NOMO-1 treated with DMSO at 0.1 percent for 48 hours (cell line): ENCODE data around the gene HIP1.
A peak's percentile ranks its signal among the peaks of the same experiment; 100 is the strongest.
"Not testable (repeated sequence)": the region's sequence is repeated elsewhere in the genome, so short reads cannot be mapped to it uniquely, and the experiment has no call there.

Experiments
- DNase-seq: peaks from one replicate; lab custom pipeline; 2025; ENCODE audit not compliant: unreplicated experiment; lab: John Stamatoyannopoulos, UW

Gene HIP1

DNA sequence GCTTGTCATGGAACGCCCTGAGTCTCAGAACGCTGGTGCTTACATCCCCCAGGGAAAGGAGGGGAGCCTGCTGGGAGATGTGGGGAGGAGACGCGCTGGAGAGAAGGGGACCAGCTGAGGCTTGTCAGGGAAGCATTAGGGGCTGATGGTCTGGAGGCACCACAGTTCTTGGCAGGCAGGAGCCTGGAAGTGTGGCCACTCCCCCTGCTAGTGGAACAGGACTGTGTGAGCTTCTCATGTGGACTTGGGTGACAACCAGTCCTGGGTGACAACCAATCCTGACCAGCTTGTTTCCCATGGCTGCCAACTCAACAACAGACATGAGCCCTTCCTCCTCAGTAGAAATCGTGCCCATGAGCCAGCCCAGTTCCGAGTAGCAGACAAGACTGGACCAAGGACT, 158.8 kb downstream of the HIP1 start:
- no peak for DNase-seq

DNA sequence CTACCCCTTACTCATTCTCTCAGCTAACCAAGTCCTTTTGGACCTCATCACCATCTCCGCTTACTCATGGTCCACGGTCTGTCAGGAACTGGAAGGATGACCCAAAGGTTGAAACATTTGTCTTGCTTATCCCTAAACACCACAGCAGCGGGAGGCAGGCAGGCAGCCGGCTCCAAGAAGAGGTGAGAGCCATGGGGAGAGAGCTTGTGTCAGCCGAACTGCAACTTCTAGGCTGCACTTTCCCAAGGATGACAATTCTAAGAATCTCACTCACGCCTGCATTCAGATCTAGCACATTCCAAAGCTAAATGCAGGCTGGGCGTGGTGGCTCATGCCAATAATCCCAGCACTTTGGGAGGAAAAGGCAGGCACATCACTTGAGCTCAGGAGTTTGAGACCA, 160.7 kb downstream of the HIP1 start:
- no peak for DNase-seq

DNA sequence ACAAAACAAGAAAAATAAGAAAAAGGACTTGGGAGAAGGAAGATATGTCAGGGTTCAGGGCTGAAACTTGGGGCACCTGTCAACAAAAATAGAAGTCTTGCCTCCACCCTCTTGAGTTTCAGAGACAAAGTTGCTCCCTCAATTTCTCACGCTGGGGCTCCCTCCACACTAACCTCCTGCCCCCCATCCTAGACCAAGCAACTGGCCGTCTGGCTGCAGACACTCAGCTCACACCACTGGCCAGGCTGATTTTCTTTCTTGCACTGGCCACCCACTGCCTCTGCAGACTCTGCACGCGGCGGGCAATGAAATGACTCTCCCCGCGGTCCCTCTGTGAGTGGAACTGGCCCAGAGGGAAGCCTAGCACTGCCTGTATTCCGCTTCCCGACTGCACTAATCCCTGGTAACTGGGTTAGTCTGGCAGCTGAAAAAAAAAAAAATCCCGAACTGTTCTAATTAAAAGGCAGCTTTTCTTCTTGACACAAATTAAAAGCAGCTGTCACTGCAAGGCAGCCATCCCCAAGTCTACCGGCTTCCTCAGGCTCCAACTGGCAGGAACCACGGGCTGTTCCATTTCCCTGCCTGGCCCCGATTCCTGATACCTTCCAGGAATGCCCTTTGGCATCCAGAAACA, 163.1 kb downstream of the HIP1 start:
- DNase-seq = no peak

DNA sequence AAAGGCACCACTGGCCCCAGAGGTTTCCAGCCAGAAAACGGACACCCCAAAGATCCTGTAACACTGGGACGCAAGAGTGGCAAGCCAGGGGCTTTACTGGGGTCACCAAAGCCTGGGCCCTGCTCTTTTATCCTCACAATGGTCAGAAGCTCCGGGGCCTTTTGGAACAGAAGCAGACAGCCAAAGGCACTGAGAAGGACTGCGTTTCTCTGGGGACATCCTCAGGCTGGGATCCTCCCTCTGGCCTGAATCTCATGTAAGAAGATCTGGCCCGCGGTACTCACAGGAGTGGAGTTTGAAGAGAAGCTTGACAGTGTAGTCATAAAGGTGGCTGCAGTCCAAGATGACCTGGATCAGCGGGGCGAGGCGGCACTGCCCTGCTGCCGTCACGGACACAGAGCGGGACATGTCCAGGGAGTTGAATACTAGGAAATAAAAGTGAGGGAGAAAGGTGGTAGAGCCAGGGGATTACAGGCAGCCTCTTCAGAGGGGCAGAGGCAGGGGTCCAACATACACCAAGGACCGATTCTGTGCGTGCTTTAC, 165.2 kb downstream of the HIP1 start:
- DNase-seq = no peak

DNA sequence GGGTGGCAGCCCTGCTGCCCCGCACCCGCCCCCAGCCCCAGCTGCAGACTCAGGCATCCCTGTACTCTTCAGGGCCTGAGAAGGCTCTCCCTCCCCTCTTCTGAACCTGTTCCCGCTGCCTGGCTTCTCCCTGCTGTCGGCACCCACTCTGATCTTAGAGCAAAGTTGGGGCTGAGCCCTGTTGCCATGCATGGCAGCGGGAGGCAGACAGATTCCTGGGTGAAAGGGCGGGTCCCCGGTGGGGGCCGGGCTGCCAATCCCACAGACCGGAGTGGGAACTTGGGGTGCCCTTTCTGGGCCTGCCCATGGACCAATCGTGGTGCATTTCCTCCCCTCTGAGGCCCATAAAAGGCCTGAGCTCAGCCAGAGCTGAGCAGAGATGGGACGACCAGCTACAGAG, 165.9 kb downstream of the HIP1 start:
- no peak for DNase-seq

DNA sequence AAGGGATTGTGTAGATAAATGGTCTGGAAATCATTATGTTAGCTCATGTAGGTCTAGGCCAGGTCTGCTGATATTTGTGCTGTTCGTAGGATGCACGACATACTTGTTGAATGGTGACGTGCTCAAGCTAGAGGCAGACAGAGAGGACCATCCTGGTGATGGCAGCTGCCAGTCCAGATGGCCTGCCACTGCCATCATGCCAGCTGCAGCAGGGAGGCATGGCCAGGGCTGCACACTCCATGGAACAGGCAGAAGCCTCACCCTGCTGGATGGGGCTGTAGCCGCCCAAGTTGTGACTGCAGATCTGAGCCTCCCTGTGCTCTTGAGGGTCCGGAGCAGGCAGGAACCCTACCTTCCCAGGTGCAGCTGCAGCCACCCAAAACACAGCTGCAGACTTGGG, 166.3 kb downstream of the HIP1 start:
- DNase-seq = no peak

DNA sequence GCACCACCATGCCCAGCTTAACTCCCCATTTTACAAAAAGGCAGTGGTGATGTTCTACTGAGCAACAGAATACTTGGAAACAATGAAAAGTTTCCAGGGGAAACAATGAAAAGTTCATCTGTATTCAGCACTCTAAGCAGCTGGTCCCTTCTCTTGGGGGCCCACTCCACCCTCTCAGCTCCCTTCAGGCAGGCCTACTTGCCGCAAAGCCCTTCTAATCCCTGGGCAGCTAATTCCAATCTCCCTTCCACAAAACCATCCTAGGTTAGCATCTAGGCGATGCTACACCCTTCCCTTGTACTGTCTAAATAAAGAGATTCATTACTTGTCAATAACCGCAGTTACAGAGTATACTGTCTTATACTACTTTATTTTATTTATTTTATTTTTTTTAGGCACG, 167.5 kb downstream of the HIP1 start:
- DNase-seq = no peak

DNA sequence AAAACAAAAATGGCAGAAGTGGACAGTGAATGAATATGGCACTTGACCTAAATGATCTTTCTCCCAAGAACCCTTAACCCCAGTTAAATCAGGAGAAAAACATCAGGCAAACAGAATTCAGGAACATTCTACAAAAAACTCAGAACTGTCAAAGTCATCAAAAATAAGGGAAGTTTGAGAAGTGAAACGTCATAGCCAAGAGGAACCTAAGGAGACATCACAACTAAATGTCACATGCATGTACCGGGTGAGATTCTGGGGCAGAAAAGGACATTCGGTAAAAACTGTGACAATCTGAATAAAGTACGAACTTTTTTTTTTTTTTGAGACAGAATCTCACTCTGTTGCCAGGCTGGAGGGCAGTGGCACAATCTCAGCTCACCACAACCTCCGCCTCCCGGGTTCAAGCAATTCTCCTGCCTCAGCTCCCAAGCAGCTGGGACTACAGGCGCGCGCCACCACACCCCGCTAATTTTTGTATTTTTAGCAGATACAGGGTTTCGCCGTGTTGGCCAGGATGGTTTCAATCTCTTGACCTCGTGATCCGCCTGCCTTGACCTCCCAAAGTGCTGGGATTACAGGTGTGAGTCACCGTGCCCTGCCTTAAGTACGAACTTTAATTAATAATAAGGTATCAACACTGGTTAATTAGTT, 169.0 kb downstream of the HIP1 start:
- DNase-seq = peak; percentile 87

DNA sequence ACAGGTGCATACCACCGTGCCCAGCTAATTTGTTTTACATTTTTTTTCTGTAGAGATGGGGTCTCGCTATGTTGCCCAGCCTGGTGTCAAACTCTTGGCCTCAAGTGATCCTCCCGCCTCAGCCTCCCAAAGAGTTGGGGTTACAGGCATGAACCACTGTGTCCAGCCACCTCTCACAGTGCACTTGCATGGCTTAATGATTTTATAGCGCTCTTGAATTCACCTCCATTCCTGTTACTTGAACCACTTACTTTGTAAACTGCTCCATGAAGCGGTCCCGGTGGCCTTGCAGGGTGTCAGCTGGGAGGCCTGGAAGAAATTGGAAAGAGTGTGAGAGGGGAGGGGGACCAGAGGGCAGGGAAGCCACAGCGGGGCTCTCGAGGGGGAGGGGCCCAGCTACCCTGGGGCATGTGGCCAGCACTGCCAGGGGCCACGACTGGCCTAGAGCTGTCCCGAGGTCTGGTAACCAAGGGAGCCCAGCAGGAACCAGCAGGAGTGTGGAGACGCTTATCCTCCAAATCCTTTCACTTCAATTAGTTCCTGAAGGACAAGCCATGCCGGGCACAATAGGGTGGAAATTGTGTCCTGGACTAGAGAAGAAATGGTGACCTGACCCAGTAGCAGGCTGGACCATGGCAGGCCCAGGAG, 170.7 kb downstream of the HIP1 start:
- DNase-seq = no peak

DNA sequence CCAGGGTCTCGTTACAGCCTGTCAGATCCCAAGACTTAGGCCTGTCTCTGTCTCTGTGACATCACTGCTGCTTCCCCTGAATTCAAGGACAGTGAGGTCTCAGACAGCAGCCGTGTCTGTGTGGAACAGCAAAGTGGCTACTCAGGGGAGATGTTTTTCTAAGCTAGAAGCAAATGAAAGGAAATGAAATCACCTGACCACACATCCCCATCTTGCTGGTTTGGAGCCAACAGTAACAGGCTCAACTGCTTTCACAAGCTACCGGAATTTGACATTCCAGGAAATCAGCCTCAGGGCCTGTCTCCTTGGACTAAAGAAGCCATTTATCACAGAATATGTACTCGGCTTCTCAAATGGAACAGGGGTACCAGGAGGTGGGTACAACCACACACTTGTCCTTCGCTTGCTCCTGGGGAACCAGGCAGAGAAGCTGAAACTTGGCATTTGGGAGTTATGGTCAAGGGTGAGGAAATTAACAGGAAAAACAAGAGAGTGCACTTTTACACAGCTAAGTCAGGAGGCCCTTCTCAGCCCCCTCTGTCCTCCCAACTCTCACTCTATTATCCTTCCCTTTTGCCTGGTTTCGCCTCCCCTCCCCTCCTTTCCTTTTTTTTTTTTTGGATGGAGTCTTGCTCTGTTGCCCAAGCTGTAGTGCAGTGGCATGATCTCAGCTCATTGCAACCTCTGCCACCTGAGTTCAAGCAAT, 173.5 kb downstream of the HIP1 start:
- DNase-seq = no peak

DNA sequence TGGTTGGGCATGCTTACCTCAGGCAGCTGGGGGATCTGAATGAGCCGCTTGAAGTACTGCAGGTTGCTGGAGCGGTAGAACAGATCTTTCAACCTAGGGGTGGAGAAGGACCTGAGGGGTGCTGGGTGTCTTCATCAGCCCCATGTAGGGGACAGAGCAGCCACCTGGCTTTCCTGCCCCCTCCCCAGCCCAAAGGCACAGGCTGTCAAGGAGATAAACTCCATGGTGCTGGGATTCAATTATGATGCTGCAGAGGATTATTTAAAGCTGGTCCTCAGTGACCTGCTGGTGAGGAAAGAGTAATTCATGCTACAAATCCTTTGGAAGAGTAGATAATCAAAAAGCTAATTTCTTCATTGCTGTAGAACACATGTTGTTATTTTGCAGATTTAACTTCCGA, 175.6 kb downstream of the HIP1 start:
- no peak for DNase-seq

DNA sequence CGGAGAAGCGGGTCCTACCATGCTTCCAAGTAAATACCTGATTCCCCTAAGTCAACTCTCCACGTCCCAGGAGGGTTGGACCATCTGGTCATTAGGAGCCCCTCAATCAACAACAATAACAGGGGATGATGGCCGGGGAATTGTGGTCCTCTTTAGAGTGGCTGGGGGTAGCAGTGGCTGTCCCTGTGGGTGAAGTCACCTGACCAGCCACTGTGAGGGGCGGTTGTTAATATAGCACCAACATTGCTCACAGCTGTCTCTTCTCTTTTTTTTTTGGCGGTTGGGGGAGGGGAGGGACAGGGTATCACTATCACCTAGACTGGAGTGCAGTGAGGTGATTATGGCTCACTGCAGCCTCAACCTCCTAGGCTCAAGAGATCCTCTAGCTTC, 178.8 kb downstream of the HIP1 start:
- DNase-seq = no peak

DNA sequence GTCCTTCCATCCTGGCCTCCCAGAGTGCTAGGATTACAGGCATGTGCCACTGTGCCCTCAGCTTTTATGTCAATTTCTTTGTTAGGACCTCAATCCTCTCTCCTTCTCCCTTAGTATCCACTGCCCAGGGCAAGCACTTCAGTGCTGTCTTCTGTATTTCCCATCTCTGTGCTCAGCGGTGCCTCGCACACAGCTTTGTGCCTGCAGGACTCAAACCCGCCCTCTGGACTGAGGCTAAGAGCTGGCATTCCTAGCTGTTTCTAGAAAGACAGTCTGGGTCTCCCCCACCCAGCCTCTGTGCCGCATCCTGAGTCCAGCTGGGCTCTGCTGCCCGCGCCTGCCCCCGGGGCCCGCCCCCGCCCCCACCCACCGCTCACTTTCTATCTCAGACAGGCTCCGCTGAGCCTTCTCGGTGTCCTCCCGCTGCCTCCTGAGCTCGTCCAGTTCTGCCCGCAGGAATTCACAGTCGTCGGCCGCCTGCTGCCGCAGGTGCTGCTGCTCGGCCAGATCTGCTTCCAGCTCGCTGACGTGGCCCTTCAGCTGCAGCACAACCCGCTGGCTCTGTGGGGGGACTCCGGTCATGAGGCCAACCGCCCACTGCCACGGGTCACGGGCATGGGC, 179.3 kb downstream of the HIP1 start:
- no peak for DNase-seq

DNA sequence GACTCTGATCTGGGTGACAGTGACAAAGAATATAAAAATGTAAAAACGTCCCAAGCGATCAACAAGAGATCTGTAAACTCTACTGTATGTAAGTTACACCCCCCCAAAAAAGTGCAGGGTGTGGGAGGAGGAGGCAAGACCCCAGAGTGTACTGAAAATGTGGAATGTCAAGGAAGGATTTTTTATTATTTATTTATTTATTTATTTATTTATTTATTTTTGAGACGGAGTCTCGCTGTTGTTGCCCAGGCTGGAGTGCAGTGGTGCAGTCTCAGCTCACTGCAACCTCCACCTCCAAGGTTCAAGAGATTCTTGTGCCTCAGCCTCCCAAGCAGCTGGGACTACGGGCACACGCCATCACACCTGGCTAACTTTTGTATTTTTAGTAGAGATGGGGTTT, 181.9 kb downstream of the HIP1 start:
- not testable (repeated sequence) for DNase-seq

DNA sequence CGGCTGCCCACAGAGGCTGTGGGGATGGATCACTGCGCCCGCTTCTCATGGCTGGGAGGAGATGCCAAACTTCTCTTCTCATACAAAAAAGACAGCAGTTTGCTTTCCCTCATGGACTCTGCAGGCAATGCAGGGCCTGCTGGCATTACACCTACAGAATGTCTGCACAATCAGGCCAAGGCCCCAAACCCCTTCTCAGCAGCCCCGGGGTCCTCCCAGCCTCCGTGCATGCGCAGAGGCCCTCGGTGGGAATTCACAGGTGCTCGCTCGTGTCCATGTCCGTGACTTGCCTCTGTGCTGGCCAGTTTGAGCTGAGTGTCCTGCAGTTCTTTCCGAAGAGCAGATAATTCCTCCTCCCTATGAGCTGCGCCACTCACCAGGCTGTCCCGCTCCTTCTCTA, 183.0 kb downstream of the HIP1 start:
- no peak for DNase-seq

DNA sequence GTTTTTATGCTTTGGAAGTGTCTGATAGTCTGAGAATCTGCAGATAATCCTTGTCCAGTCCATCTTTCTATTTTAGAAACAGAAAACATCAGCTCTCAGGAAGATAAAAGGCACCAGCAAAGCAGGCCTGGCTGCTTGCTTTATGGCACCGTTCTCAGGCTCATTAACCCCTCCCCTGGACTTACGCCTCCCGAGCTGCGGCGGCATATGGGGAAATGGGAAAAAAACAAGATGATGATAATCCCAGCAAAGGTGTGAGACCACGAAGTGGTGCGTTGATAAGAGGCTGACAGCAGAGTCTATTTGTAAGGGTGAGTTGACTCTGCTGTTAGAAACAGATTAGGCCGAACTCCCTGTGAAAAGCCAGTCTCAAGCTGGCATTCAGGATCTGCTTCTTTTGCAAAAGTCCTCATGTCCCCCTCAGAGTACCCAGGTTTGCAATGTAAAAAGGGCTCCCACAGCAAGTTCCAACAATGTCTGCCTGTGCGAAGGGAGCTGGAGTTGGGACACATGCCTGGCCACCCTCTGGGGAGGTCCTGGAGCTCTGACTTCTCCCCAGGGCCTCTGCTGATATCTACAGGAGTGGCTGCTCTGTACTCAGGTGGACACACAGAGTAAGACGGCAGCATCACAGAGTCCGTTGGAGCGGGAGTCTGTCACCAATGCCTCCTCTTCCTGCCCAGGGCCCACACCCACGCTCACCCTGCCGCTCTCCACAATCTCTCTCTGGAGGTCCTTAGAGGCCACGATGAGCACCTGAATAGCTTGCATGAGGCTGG, 192.3 kb downstream of the HIP1 start:
- DNase-seq = no peak

DNA sequence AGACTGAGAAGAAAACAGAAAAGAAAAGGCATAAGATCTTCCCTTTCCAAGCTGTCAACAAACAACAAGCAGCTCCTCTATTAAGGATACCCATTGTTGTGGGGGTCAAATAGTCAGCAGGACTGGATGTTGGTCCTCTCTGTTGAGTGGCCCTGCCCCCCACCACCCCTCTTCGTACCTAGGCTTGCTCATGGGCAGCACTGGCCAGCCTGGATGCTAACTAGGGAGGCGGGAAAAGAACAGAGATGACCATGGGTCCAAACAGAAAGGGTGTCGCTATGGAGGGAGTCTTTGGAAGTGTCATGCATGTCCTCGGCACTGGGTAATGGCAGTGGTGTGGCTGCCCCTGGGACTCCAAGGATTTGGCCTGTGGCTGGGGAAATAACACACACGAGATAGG, 201.0 kb downstream of the HIP1 start:
- no peak for DNase-seq

DNA sequence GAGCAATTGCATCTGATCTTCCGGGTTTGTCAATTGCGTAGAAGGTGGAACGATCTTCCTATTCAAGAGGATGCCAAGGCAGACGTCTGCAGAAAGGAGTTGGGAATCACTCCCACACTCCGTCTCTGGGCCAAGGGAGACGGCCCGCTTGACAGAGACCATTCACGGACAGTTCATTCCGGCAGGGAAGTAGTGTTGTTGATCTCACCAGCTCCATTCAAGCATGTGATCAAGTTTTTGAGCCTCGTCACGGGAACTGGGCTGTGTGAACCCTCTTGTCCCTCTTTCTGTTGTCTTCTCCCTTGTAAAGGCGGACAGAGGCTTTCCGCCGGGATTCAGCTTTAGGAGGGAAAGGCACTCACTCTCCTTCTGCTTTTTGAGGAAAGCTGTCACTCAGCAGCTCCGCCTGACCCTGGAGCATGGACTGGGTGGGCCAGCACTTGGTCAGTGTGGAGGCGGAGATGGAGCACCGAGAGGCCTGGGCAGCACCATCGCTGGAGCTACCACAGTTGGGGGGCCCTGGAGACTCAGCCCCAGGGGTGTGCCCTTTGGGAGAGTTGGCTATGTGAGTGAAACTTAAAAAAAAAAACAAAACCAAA, 201.7 kb downstream of the HIP1 start:
- no peak for DNase-seq

DNA sequence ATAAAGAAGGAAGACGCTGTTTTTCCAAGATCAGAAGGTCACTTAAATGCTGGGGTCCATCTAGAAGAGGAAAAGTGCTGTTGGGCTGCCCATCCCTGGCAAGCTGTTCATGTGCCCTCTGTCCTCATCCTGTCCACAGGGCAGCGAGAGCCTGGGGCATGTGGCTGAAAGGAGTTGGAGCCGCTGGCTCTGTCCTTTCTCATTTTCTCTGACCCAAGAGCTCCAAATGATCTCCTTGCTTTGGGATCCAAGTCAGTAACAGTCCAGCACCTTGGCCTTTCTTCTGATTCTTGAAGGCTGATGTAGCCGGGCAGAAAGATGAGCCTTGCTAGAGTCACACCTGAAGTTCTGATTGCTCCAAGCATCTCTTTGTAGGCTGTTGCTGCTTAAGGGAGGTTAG, 202.2 kb downstream of the HIP1 start:
- no peak for DNase-seq

DNA sequence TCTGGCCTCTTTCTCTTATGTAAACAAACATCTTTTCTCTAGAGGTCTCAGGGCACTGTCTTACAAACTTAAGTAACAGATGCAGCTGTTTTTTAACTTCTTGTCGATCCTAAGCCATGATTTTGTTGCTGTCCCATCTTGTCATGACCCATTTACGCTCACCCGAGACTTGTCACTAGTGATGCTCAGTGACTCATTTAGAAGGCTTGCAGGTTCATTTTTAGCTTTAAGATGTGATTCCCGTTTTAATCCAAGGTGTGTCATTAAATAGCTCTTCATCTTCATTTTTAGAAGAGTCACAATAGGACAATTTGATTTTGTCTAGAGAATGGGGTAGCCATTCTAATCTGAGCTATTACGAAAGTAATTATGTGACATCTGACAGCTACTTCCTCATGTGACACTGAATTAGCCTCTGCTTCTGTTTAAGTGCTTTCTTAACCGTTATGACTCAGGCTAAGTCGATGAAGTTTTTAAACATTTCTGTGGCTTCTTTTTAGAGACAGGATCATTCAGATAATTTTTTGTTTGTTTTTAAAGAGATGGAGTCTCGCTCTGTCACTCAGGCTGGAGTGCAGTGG, 203.9 kb downstream of the HIP1 start:
- peak; percentile 100 for DNase-seq
